ENCODE results near the gene SCUBE1. TPM values are rescaled to one million over a fixed set of nuclear protein-coding genes. Genes with fewer than 3 reads are reported as not detected.

Gene SCUBE1
- total and polyA plus RNA-seq, 2 of the 8 experiments (the other 6 are each of a cell fraction or from before 2014, with no cell fraction given), result 2.3 to 4.9 TPM

GRCh38 chr22:43300891-43301676, 42.1 kb downstream of the SCUBE1 start:
- Histone ChIP-seq H3K27ac (ENCODE audit: low read depth, low read length) (no peak overlapping the region), H2BK5ac (ENCODE audit: low read depth, low read length) (no peak overlapping the region), H3K56ac (replicated peaks; ENCODE audit: insufficient read length, low read depth, low read length) (no peak overlapping the region), H2AK5ac (ENCODE audit: low read depth, low read length) (no peak overlapping the region), H4K20me1 (replicated peaks in 1 of 2; ENCODE audit: control insufficient read depth in 1 of 2, insufficient read depth in 2 of 2, low read length in 2 of 2) (no peaks in the 10 kb centered on the region), H3K23me2 (ENCODE audit: low read depth, low read length) (no peaks in the 10 kb centered on the region), H3K9ac (replicated peaks in 1 of 4; ENCODE audit: extremely low read depth in 1 of 4, low read depth in 3 of 4, low read length in 3 of 4) (no peak overlapping the region), H3K79me1 (ENCODE audit: low read depth, low read length) (no peaks in the 10 kb centered on the region), H4K8ac (ENCODE audit: extremely low read depth, insufficient read depth, low read length) (no peak overlapping the region), H2BK15ac (ENCODE audit: low read length) (no peak overlapping the region), H4K5ac (ENCODE audit: insufficient read length, low read depth, low read length) (no peak overlapping the region), H3K23ac (ENCODE audit: insufficient read length) (no peak overlapping the region), H4K91ac (replicated peaks; ENCODE audit: insufficient read length, low read length) (no peak overlapping the region), H3K4ac (replicated peaks; ENCODE audit: insufficient read length, low read depth, low read length) (no peak overlapping the region), H3K4me3 (ENCODE audit: extremely low read depth in 1 of 4, insufficient read depth in 2 of 4, low read depth in 3 of 4, low read length in 4 of 4) (no peak overlapping the region), H2BK20ac (ENCODE audit: low read length) (no peak overlapping the region), H2BK12ac (ENCODE audit: low read depth, low read length) (no peak overlapping the region), H3K79me2 (ENCODE audit: control insufficient read depth in 1 of 2, insufficient read depth in 2 of 2, low read length in 2 of 2) (no peaks in the 10 kb centered on the region), H3K27me3 (replicated peaks in 1 of 4; ENCODE audit: control insufficient read depth in 3 of 4, extremely low read depth in 1 of 4, insufficient read depth in 3 of 4, low read length in 3 of 4) (no peaks in the 10 kb centered on the region), H3K18ac (ENCODE audit: extremely low read depth, low read length) (no peak overlapping the region), H2AFZ (ENCODE audit: low read length) (no peak overlapping the region), H3K9me3 (ENCODE audit: insufficient read depth in 2 of 2, low read depth in 1 of 2, low read length in 1 of 2) (no peaks in the 10 kb centered on the region), H3K36me3 (ENCODE audit: control insufficient read depth in 2 of 4, insufficient read depth in 4 of 4, low read length in 3 of 4) (no peaks in the 10 kb centered on the region; a peak in 1 of 8 replicates), H3K14ac (ENCODE audit: insufficient read length) (no peak overlapping the region), H3K4me1 (replicated peaks in 1 of 4; ENCODE audit: control insufficient read depth in 3 of 4, insufficient read depth in 4 of 4, low read length in 3 of 4) (no peaks in the 10 kb centered on the region), H3K4me2 (ENCODE audit: insufficient read depth in 1 of 2, low read depth in 2 of 2, low read length in 2 of 2) (no peak overlapping the region), H2BK120ac (replicated peaks; ENCODE audit: low read depth, low read length) (no peak overlapping the region)
- FAIRE-seq (no peak), DNase-seq (ENCODE audit: low read depth in 1 of 2, low spot score in 2 of 2) (no peak)
- WGBS, 2 experiments (ENCODE audit: extremely low coverage in 1 of 2, insufficient coverage in 1 of 2, insufficient read length in 1 of 2, insufficient replicate concordance in 2 of 2, low coverage in 1 of 2, low lambda C conversion rate in 2 of 2, missing lambda C conversion rate in 1 of 2), result 91% methylated on average over 20 of the region's 21 CpGs; no CpG with 5 or more reads in 1 of the 2 experiments
- POLR2A ChIA-PET (ENCODE audit: partially characterized antibody), result no interaction called here
- CTCF ChIA-PET (ENCODE audit: partially characterized antibody), result interaction anchor here (0.7 to 13.2 kb wide), 7 partner anchors 8 to 174 kb away, joined by 3 to 116 read pairs (median 8); no protein-coding TSS in a partner anchor
- TF ChIP-seq TAF1 (IDR thresholded peaks at IDR 0.05; ENCODE audit: low read depth, low read length), result no peak
- no peak for TF ChIP-seq SIRT6 (IDR thresholded peaks at IDR 0.05; ENCODE audit: low read length)
- TF ChIP-seq HDAC6 (IDR thresholded peaks at IDR 0.05; ENCODE audit: low read depth, low read length), result no peak
- TF ChIP-seq RNF2 (IDR thresholded peaks at IDR 0.05; ENCODE audit: borderline replicate concordance, low read depth, low read length, missing control alignments, poor library complexity, severe bottlenecking), result no peak
- no peak for TF ChIP-seq TBP (IDR thresholded peaks at IDR 0.05; ENCODE audit: low read depth, low read length)
- no peak for TF ChIP-seq E2F6 (IDR thresholded peaks at IDR 0.05)
- no peak for TF ChIP-seq SRF (IDR thresholded peaks at IDR 0.05; ENCODE audit: low read depth, low read length)
- TF ChIP-seq POLR2AphosphoS5 (IDR thresholded peaks at IDR 0.05; ENCODE audit: low read depth, low read length), result no peak
- TF ChIP-seq CBX8 (IDR thresholded peaks at IDR 0.05; ENCODE audit: borderline replicate concordance, low read depth, low read length), result no peak
- TF ChIP-seq YY1 (IDR thresholded peaks at IDR 0.05; ENCODE audit: low read depth, low read length), result no peak
- TF ChIP-seq GTF2F1 (IDR thresholded peaks at IDR 0.05; ENCODE audit: borderline replicate concordance, low read depth, low read length), result no peak
- TF ChIP-seq GABPA (IDR thresholded peaks at IDR 0.05; ENCODE audit: borderline replicate concordance, insufficient read depth, low read length), result no peak
- TF ChIP-seq JUN (IDR thresholded peaks at IDR 0.05; ENCODE audit: low read depth, low read length), result no peak
